Endothelial cell of umbilical vein (primary cell): Measurements from ENCODE around the gene RAB17. TPM values are rescaled to one million over a fixed set of nuclear protein-coding genes. Genes with fewer than 3 reads are reported as not detected.

Experiments
- BruUV-seq: library from RNA; stranded (reverse); fragments of 400-500 nt; replicated peaks from 2 replicates; lab custom pipeline; 2021; lab: Mats Ljungman, UMichigan
- CTCF ChIA-PET: fragments of 300-600, 350-600 bp; sonication (Branson Sonifier 250); formaldehyde crosslinking; loops from one replicate; lab custom pipeline; 2021; ENCODE audit warnings: antibody characterized with exemption, inconsistent platforms; lab: Charles Lee
- POLR2A ChIA-PET: fragments of 300-600, 350-600 bp; sonication (Branson Sonifier 250); formaldehyde crosslinking; loops from one replicate; lab custom pipeline; 2021; ENCODE audit warnings: antibody characterized with exemption, inconsistent platforms; lab: Charles Lee
- DNase-seq: peaks from one replicate; pipeline ENCODE4 v3.0.0-alpha.2; 2011; ENCODE audit warnings: low read depth, low spot score
- FAIRE-seq: peaks from 2 replicates; lab custom pipeline; 2011; peaks lifted over from hg19 to GRCh38; lab: Jason Lieb, UNC
- H2AFZ ChIP-seq: 2 replicates; pipeline ENCODE4 v1.6.0; 2012; ENCODE audit warnings: low read depth, low read length, control low read depth, inconsistent platforms
- H3K27ac ChIP-seq: 2 replicates; pipeline ENCODE4 v1.5.1; 2011; ENCODE audit warnings: low read depth, mild to moderate bottlenecking, control low read depth, low read length, moderate library complexity; ENCODE audit not compliant: insufficient read depth
- H3K27me3 ChIP-seq, 2 experiments: 2 replicates each; pipeline versions ENCODE4 v1.6.0 to v1.6.1; 2011; ENCODE audit warnings: low read length in 2 of 2, mixed read lengths in 1 of 2; ENCODE audit not compliant: control insufficient read depth in 2 of 2, insufficient read depth in 2 of 2
- H3K36me3 ChIP-seq, 2 experiments: 2 replicates in 1 of 2; 3 replicates in 1 of 2; pipeline ENCODE4 v1.5.1; 2011; ENCODE audit warnings: low read length in 2 of 2, mild to moderate bottlenecking in 1 of 2, moderate library complexity in 1 of 2; ENCODE audit not compliant: control insufficient read depth in 2 of 2, insufficient read depth in 2 of 2; ENCODE audit errors: extremely low read depth in 1 of 2
- H3K4me1 ChIP-seq: 3 replicates; pipeline ENCODE4 v1.5.1; 2011; ENCODE audit warnings: mild to moderate bottlenecking, low read length; ENCODE audit not compliant: control insufficient read depth, insufficient read depth; ENCODE audit errors: extremely low read depth
- H3K4me2 ChIP-seq: 2 replicates; pipeline ENCODE4 v1.6.1; 2011; ENCODE audit warnings: low read length, control low read depth, mixed read lengths; ENCODE audit not compliant: insufficient read depth
- H3K4me3 ChIP-seq, 3 experiments: fragments of 200-600 bp in 1 of 3; sonication (generic), shearing (Covaris generic) in 1 of 3; replicated peaks in 1 of 3; 2 replicates each; pipeline ENCODE4 v1.5.1; 2011 to 2016; ENCODE audit warnings: control low read depth in 3 of 3, low read length in 3 of 3, mild to moderate bottlenecking in 2 of 3, inconsistent platforms in 1 of 3, low read depth in 1 of 3, moderate library complexity in 1 of 3; ENCODE audit not compliant: insufficient read depth in 1 of 3
- H3K79me2 ChIP-seq: 2 replicates; pipeline ENCODE4 v1.6.0; 2012; ENCODE audit warnings: low read length, inconsistent platforms; ENCODE audit not compliant: control insufficient read depth, insufficient read depth
- H3K9ac ChIP-seq: replicated peaks from 2 replicates; pipeline ENCODE3; 2011; ENCODE audit warnings: low read length, control low read depth; ENCODE audit not compliant: insufficient read depth; ENCODE audit errors: extremely low read depth
- H3K9me1 ChIP-seq: replicated peaks from 3 replicates; pipeline ENCODE4 v1.6.0; 2011; ENCODE audit warnings: mild to moderate bottlenecking, low read length; ENCODE audit not compliant: control insufficient read depth, insufficient read depth; ENCODE audit errors: extremely low read depth
- H3K9me3 ChIP-seq: replicated peaks from 2 replicates; pipeline ENCODE4 v1.5.1; 2012; ENCODE audit warnings: low read length, inconsistent platforms; ENCODE audit not compliant: control insufficient read depth, insufficient read depth
- H4K20me1 ChIP-seq: replicated peaks from 2 replicates; pipeline ENCODE3; 2011; ENCODE audit warnings: mild to moderate bottlenecking, low read length; ENCODE audit not compliant: control insufficient read depth, insufficient read depth; ENCODE audit errors: extremely low read depth
- CTCF ChIP-seq, 2 donors: IDR thresholded peaks; 1 replicate in 1 of 2; 2 replicates in 1 of 2; pipeline ENCODE4 v1.5.1; 2011; ENCODE audit warnings: low read length in 2 of 2, mild to moderate bottlenecking in 2 of 2, moderate library complexity in 2 of 2, control low read depth in 1 of 2, inconsistent platforms in 1 of 2, low read depth in 1 of 2; ENCODE audit not compliant: insufficient read depth in 1 of 2; ENCODE audit errors: extremely low read depth in 1 of 2
- EZH2 ChIP-seq: IDR thresholded peaks from 2 replicates; pipeline ENCODE4 v1.6.1; 2012; ENCODE audit warnings: borderline replicate concordance, low read depth, mild to moderate bottlenecking, moderate library complexity, low read length, inconsistent platforms; ENCODE audit not compliant: severe bottlenecking
- FOS ChIP-seq: IDR thresholded peaks from 2 replicates; pipeline ENCODE4 v1.6.1; 2011; ENCODE audit warnings: mild to moderate bottlenecking, low read length, moderate library complexity, borderline replicate concordance; ENCODE audit not compliant: insufficient read depth
- GATA2 ChIP-seq: IDR thresholded peaks from 2 replicates; pipeline ENCODE4 v1.7.0; 2011; ENCODE audit warnings: low read depth, mild to moderate bottlenecking, moderate library complexity, mixed read lengths, low read length; ENCODE audit not compliant: insufficient read length, insufficient read depth
- JUN ChIP-seq: IDR thresholded peaks from 2 replicates; pipeline ENCODE4 v1.6.1; 2011; ENCODE audit warnings: borderline replicate concordance, low read depth; ENCODE audit not compliant: insufficient read length, insufficient read depth
- MYC ChIP-seq: IDR thresholded peaks from one replicate; pipeline ENCODE4 v1.6.1; 2011; ENCODE audit warnings: mild to moderate bottlenecking, low read depth, low read length
- POLR2A ChIP-seq: IDR thresholded peaks from 2 replicates; pipeline ENCODE4 v1.6.1; 2012; ENCODE audit warnings: low read depth, mild to moderate bottlenecking, control low read depth, low read length
- POLR2AphosphoS5 ChIP-seq: IDR thresholded peaks from 2 replicates; pipeline ENCODE4 v1.6.1; 2012; ENCODE audit warnings: low read depth, mild to moderate bottlenecking, control low read depth, low read length, moderate library complexity; ENCODE audit not compliant: insufficient read depth
- dilution Hi-C: fragments of 300-500 bp; cut with MboI; formaldehyde crosslinking; loops from one replicate; pipeline ENCODE4 v1.15.0; 2019; ENCODE audit warnings: low sequenced_read_pairs; ENCODE audit not compliant: extremely low pct_ligation_motif_present
- intact Hi-C: fragments of 100-400 bp; cut with micrococcal nuclease; formaldehyde crosslinking; loops from one replicate; pipeline ENCODE4 v1.10.0; 2022
- polyA plus RNA-seq, 4 experiments: library from polyadenylated mRNA; depleted of rRNA in 3 of 4; stranded (reverse) in 3 of 4; unstranded in 1 of 4; fragments of >200 nt; gene quantifications; 2 replicates each; pipeline versions ENCODE4 v1.2.1 to v1.2.3, GENCODE V29; 2011 to 2012; ENCODE audit warnings: missing spikeins in 1 of 4
- total RNA-seq: library from RNA; stranded (reverse); gene quantifications from 2 replicates; pipeline ENCODE4 v1.2.3, GENCODE V29; 2021
- TF ChIP-seq, protein P1 (sequence below): IDR thresholded peaks from 2 replicates; pipeline ENCODE4 v1.6.1; 2011; ENCODE audit not compliant: insufficient read depth, insufficient read length

Gene RAB17
- total and polyA plus RNA-seq, 2 donors (not counting 3 experiments of a cell fraction or from before 2014, with no cell fraction given): 0.41 to 0.77 TPM

DNA sequence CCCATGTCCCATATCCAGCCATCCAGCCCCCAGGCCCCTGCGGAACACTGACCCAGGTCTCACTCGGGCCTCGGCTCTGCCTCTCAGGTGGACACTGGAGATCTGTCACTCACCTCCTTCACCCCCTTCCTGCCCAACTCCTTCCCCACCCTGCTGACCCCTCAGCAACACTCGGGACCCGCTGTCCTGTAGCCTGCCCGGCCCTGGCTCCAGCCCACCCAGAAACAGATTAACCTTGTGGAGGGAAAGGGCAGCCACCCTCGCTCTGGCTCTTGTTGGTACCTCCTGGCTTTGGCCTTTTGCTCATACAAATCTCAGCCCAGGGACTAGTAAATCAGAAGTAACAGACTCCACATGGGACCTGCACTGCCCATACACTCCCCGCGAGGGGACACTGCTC is 53.9 kb downstream of the RAB17 start:
- dilution Hi-C loops (no loop called here), intact Hi-C loops (no loop called here)
- H3K9me1 ChIP-seq: no peaks in the 10 kb centered on the region
- H3K4me2 ChIP-seq: no peak overlapping the region
- H2AFZ ChIP-seq: no peak overlapping the region
- H3K79me2 ChIP-seq: no peaks in the 10 kb centered on the region
- no peak overlapping the region for H3K27ac ChIP-seq
- DNase-seq: no peak
- no peak overlapping the region for H3K4me3 ChIP-seq
- FAIRE-seq: no peak
- peaks cover 2% of the 10 kb centered on the region for H3K4me1 ChIP-seq
- TF ChIP-seq EZH2: no peak
- no peak for TF ChIP-seq FOS
- no peak for TF ChIP-seq POLR2AphosphoS5
- TF ChIP-seq, protein P1, sequence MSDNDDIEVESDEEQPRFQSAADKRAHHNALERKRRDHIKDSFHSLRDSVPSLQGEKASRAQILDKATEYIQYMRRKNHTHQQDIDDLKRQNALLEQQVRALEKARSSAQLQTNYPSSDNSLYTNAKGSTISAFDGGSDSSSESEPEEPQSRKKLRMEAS: no peak
- TF ChIP-seq JUN: no peak
- H3K9ac ChIP-seq: no peak overlapping the region
- H4K20me1 ChIP-seq: no peaks in the 10 kb centered on the region
- CTCF ChIA-PET: interaction anchor here (1.4 kb wide), 1 partner anchor 24 kb away, joined by 4 read pairs; no protein-coding TSS in a partner anchor
- H3K36me3 ChIP-seq: no peaks in the 10 kb centered on the region
- no TSS peak for BruUV-seq
- no peaks in the 10 kb centered on the region for H3K27me3 ChIP-seq
- no peaks in the 10 kb centered on the region for H3K9me3 ChIP-seq
- POLR2A ChIA-PET: no interaction called here

DNA sequence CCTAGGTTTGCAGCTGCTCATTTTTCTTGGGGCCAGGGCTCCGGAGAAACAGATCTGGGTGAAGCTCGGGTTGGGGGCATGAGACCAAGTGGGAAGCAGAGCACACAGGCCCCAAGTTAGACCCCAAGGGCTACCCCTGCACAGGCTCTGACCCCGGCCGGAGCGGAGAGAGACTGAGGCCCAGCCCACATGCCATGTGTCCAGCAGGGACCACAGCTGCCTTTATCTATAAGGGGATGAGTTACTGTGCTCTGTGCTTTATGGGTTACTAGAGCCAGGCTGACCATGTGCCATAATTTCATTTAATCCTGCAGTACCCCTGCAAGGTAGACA is 54.5 kb downstream of the RAB17 start:
- dilution Hi-C loops (no loop called here), intact Hi-C loops (no loop called here)
- Histone ChIP-seq H2AFZ (no peak overlapping the region), H3K9ac (no peak overlapping the region), H3K9me1 (no peaks in the 10 kb centered on the region), H3K4me3 (no peak overlapping the region), H3K36me3 (no peaks in the 10 kb centered on the region), H3K4me1 (peaks cover 2% of the 10 kb centered on the region), H3K27me3 (no peaks in the 10 kb centered on the region), H3K9me3 (no peaks in the 10 kb centered on the region), H3K79me2 (no peaks in the 10 kb centered on the region), H4K20me1 (no peaks in the 10 kb centered on the region), H3K27ac (no peak overlapping the region), H3K4me2 (no peak overlapping the region)
- DNase-seq (no peak), FAIRE-seq (no peak)
- no peak for TF ChIP-seq FOS
- no peak for TF ChIP-seq JUN
- no peak for TF ChIP-seq CTCF (IDR thresholded peaks at IDR 0.05; ENCODE audit: extremely low read depth in 1 of 2, insufficient read depth in 1 of 2, low read depth in 1 of 2, low read length in 2 of 2)
- TF ChIP-seq MYC: no peak
- no peak for TF ChIP-seq EZH2
- TF ChIP-seq GATA2: no peak
- TF ChIP-seq, protein P1: no peak
- TF ChIP-seq POLR2A: no peak
- no peak for TF ChIP-seq POLR2AphosphoS5
- ChIA-PET POLR2A (no interaction called here), CTCF (interaction anchor here (1.4 kb wide), 1 partner anchor 23 kb away, joined by 4 read pairs; no protein-coding TSS in a partner anchor)
- no TSS peak for BruUV-seq
